GM11168 (cell line): ENCODE data around the gene VWDE.

Experiments used
- in situ Hi-C: fragments of 300-500 bp; cut with MboI; formaldehyde crosslinking; loops from one replicate; pipeline ENCODE4 v1.12.0; 2022; ENCODE audit warnings: low sequenced_read_pairs; ENCODE audit not compliant: unreplicated experiment

The VWDE gene

DNA sequence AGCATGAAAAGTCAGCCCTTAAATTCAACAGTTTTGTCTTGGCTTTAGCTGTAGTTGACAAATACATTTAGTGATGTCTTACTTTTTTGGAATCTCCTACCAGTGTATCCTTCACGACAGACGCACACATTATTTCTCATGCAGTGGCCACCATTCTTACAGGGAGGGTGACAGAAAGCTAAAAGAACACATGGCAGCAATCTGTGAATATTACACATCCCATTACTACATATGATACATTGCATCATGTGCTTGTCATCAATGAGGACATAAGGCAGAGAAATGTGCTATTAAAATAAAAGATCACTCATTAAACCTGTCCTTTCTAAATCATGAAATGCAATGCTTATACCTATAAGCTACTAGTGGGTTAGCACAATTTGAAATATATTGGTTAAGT, 66.6 kb downstream of the VWDE start:
- in situ Hi-C loops: no loop called here

DNA sequence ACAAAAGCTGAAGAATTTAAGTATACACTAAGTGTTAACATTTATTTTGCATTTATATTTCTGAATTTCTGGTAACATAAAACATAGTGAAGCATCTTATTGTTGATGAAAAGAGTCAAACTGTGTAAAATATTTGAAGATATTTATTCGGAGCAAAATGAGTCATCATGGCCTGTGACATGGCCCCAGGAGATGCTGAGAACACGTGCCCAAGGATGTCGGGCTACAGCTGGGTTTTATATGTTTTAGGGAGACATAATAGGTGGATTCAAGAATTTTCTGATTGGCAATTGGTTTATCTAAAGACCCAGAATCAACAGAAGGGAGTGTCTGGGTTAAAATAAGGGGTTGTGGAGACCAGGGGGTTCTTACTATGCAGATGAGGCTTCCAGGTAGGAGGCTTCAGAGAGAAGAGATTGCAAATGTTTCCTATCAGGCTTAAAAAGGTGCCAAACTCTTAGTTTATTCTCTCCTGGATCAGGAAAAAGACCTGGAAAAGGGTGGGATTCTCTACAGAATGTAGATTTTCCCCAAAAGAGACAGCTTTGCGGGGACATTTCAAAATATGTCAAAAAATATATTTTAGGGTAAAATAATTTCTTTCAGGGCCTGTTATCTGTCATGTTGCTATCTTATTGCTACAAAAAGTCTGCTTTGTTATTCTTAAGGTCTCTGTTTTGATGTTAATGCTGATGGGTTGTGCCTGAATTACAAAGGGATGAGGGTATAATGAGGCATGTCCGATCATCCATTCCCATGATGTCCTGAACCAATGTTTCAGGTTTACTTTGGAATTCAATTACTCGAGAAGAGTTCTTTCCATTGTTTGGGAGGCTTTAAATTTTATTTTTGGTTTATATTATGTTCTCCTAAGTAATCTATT, 74.5 kb downstream of the VWDE start:
- in situ Hi-C loops: no loop called here

- in situ Hi-C loops: no loop called here
Measured at GRCh38 chr7:12327922-12328321, 75.7 kb downstream of the VWDE start.

- in situ Hi-C loops: no loop called here
Measured at GRCh38 chr7:12325646-12326045, 78.0 kb downstream of the VWDE start.

GRCh38 chr7:12323415-12323814, 80.2 kb downstream of the VWDE start:
- in situ Hi-C loops: loop anchor here (5.0 kb wide), 1 partner anchor 261 kb away; no protein-coding TSS in a partner anchor

- in situ Hi-C loops: loop anchor here (5.0 kb wide), 1 partner anchor 261 kb away; no protein-coding TSS in a partner anchor
Measured at GRCh38 chr7:12322903-12323300, 80.8 kb downstream of the VWDE start.

GRCh38 chr7:12322284-12322902, 81.3 kb downstream of the VWDE start:
- in situ Hi-C loops: loop anchor here (5.0 kb wide), 1 partner anchor 260 kb away; no protein-coding TSS in a partner anchor

- in situ Hi-C loops: loop anchor here (5.0 kb wide), 1 partner anchor 259 kb away; no protein-coding TSS in a partner anchor
Measured at GRCh38 chr7:12320987-12321647, 82.5 kb downstream of the VWDE start.

DNA sequence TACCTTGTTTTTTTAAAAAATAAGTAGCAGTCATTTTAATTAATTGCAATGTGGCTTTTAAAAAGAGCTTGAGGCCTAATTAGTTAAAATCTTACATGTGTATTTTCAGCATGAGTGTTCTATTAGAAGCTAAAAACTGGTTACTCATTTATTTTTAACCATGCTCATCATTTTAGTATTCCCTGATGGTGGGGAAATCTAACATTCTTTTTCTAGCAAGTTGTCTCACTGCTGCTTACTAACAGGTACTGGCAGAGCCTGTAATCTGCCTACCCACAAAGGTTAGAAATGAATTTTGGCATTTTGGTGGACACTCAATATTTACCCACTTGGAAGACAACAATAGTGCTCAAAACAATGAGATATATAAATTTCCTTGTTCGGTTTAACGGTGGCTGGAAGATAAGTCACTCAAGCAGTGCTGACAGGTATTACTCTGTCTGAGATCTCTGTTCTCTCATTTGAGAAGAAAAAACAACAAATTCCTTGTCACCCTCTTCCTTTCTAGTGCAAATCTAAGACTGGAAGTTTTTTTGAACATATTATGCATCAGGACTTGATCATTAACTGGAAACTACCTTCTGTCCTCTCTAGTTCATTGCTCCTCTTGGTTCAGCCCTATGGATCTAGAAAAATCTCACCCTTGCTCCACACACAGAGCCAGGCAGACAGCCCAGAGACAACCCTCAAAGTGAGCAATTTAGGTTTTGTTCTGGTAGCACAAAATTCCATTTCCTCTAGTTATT, 83.3 kb downstream of the VWDE start:
- in situ Hi-C loops: loop anchor here (5.0 kb wide), 1 partner anchor 258 kb away; no protein-coding TSS in a partner anchor

- in situ Hi-C loops: no loop called here
Measured at GRCh38 chr7:12317675-12318074, 86.0 kb downstream of the VWDE start.

DNA sequence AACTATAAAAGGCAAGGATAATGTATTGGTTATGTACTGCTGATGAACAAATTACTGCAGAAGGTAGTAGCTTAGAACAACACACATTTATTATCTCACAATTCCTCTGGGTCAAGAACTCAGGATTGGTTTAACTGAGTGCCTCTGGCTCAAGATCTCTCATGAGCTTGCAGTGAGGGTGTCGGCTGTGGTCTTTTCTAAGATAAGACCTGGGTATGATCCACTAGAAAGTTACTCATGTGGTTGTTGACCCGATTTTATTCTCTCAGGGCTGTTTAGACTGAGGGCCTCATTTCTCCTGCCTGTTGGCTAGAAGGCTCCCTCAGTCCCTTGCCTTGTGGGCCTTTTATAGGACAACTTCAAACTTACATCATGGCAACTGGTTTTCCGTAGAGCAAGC, 86.7 kb downstream of the VWDE start:
- in situ Hi-C loops: no loop called here

GRCh38 chr7:12315049-12315448, 88.6 kb downstream of the VWDE start:
- in situ Hi-C loops: no loop called here

GRCh38 chr7:12314199-12314598, 89.5 kb downstream of the VWDE start:
- in situ Hi-C loops: no loop called here

DNA sequence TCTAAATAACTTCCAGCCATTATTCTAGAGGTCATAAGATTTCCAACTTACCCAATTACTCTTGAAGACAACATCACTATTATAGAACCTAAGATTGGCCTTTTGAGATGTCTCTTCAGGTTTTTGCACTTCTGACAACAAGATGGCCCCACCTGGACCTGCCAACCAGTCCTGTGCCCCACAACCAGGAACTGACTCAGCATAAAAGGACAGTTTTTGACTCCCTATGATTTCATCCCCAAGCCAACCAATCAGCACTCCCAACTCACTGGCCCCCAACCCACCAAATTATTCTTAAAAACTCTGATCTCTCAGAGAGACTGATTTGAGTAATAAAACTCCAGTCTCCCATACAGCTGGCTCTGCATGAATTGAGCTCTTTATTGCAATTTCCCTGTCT, 98.2 kb downstream of the VWDE start:
- in situ Hi-C loops: no loop called here

- in situ Hi-C loops: no loop called here
Measured at GRCh38 chr7:12303495-12303894, 100.2 kb downstream of the VWDE start.

DNA sequence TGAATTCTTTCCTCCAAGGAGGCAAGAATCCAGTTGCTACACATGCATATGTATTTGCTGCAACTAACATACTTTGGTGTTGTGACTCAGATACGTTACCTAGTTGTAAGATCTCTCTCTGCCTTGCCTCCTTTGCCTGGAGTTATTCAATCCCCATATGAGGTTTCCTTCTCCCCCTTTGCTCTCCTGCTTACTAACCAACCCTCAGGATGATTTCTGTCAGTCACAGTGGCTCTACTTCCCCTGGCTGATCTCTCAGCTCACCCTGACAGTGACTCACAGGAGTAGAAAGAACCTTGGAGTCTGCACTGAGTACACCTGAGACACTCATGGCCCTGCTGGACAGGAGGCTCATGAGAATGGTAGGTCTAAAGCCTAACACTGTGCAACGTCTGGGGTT, 100.6 kb downstream of the VWDE start:
- in situ Hi-C loops: no loop called here

GRCh38 chr7:12300415-12300814, 103.2 kb downstream of the VWDE start:
- in situ Hi-C loops: no loop called here

- in situ Hi-C loops: no loop called here
Measured at GRCh38 chr7:12299367-12299766, 104.3 kb downstream of the VWDE start.

DNA sequence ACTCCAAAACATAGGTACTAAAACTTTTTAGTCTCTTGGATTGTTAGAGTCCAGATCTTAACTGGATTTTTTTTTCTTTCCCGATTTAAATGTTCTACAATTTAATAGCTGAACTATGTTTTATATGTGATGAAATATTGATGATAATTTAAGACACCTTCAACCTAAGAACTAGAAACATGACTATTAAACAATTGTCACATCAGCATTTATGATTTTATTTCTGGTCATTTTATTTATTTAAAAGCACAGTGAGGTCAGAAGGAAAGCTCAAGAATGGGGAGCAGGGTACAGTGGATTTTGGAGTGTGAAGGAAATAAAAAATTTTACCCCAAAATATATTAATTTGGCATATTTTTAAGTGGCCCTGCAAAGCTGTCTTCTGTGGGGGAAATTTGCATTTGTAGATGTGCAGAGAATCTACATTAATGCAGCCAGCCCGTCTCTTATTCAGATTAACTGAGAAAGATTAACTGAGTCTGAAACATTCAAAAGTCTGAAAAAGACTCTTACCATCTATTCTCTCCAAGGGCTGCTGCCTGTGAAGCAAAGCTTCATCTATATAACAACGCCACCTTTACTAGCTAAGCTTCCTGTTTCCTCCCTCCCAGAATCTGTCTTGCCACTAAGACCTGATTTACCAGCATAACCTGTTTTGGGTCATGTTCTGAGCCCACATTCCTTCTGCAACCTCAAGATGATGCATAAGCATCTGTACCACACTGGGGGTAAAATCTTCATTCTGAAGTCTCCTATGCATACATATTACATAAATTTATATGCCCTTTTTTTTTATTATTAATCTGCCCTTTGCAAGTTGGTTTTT, 106.2 kb downstream of the VWDE start:
- in situ Hi-C loops: no loop called here
